ENCODE data around the gene NIPAL3.

Gene NIPAL3

GRCh38 chr1:24415334-24415909 is at the start of gene NIPAL3:
Gene NIPAL3, plus strand, starts transcription at chr1:24415802. Its CDS starts 3,746 bp downstream, at chr1:24419548.
- DNase-seq (ENCODE audit: low read depth): peak; percentile 99

- no peak for DNase-seq (ENCODE audit: low read depth)
Observed at GRCh38 chr1:24366707-24367106, 48.9 kb upstream of the NIPAL3 start.

- peak; percentile 98 for DNase-seq (ENCODE audit: low read depth)
Observed at GRCh38 chr1:24369199-24369598, 46.4 kb upstream of the NIPAL3 start.

- DNase-seq (ENCODE audit: low read depth): no peak
Observed at GRCh38 chr1:24369801-24370200, 45.8 kb upstream of the NIPAL3 start.

- no peak for DNase-seq (ENCODE audit: low read depth)
Observed at GRCh38 chr1:24373044-24373443, 42.6 kb upstream of the NIPAL3 start.

- DNase-seq (ENCODE audit: low read depth): no peak
Observed at GRCh38 chr1:24373710-24374109, 41.9 kb upstream of the NIPAL3 start.

- DNase-seq (ENCODE audit: low read depth): no peak
Observed at GRCh38 chr1:24374891-24375786, 40.5 kb upstream of the NIPAL3 start.

GRCh38 chr1:24379733-24380315 is 35.8 kb upstream of the NIPAL3 start:
- DNase-seq (ENCODE audit: low read depth): peak; percentile 52

- no peak for DNase-seq (ENCODE audit: low read depth)
Observed at GRCh38 chr1:24380508-24380907, 35.1 kb upstream of the NIPAL3 start.

- no peak for DNase-seq (ENCODE audit: low read depth)
Observed at GRCh38 chr1:24381256-24381655, 34.3 kb upstream of the NIPAL3 start.

GRCh38 chr1:24382165-24382577 is 33.4 kb upstream of the NIPAL3 start:
- DNase-seq (ENCODE audit: low read depth): no peak

- DNase-seq (ENCODE audit: low read depth): peak; percentile 85
Observed at GRCh38 chr1:24383381-24383940, 32.1 kb upstream of the NIPAL3 start.

- DNase-seq (ENCODE audit: low read depth): peak; percentile 79
Observed at GRCh38 chr1:24384251-24385090, 31.1 kb upstream of the NIPAL3 start.

GRCh38 chr1:24385160-24385940 is 30.3 kb upstream of the NIPAL3 start:
- DNase-seq (ENCODE audit: low read depth): no peak

GRCh38 chr1:24386241-24386640 is 29.4 kb upstream of the NIPAL3 start:
- DNase-seq (ENCODE audit: low read depth): peak; percentile 39

- DNase-seq (ENCODE audit: low read depth): no peak
Observed at GRCh38 chr1:24386931-24387330, 28.7 kb upstream of the NIPAL3 start.

GRCh38 chr1:24387636-24388175 is 27.9 kb upstream of the NIPAL3 start:
- DNase-seq (ENCODE audit: low read depth): no peak

- peak; percentile 44 for DNase-seq (ENCODE audit: low read depth)
Observed at GRCh38 chr1:24388331-24388885, 27.2 kb upstream of the NIPAL3 start.

- DNase-seq (ENCODE audit: low read depth): no peak
Observed at GRCh38 chr1:24389231-24389678, 26.3 kb upstream of the NIPAL3 start.

All from fibroblast of gingiva (primary cell).